Thoracic aorta (tissue), 2 donors: Measurements from ENCODE around the gene MARCHF6. TPM values are rescaled to one million over a fixed set of nuclear protein-coding genes. Genes with fewer than 3 reads are reported as not detected.

Experiments
- ATAC-seq: fragments of 150-250 bp; one replicate; pipeline ENCODE4 v1.8.0; 2017; ENCODE audit warnings: low read depth; ENCODE audit not compliant: insufficient number of reproducible peaks, low FRiP score
- DNase-seq: peaks from one replicate; pipeline ENCODE4 v3.0.0-alpha.2; 2020; ENCODE audit warnings: low spot score
- H3K27ac ChIP-seq, 2 donors: fragments of 200-600 bp; sonication (generic); 1 replicate in 1 of 2; 2 replicates in 1 of 2; pipeline ENCODE4 v1.5.1; 2016; ENCODE audit warnings: mild to moderate bottlenecking in 2 of 2, moderate library complexity in 2 of 2
- H3K27me3 ChIP-seq: fragments of 200-600 bp; sonication (generic); replicated peaks from 2 replicates; pipeline ENCODE4 v1.6.0; 2016; ENCODE audit warnings: mild to moderate bottlenecking; ENCODE audit not compliant: insufficient read depth
- H3K36me3 ChIP-seq: fragments of 200-600 bp; sonication (generic); one replicate; pipeline ENCODE4 v1.5.1; 2016
- H3K4me1 ChIP-seq, 2 donors: fragments of 200-600 bp; sonication (generic); 1 replicate in 1 of 2; 2 replicates in 1 of 2; pipeline versions ENCODE4 v1.5.1 to v1.6.0; 2016; ENCODE audit warnings: low read depth in 2 of 2, mild to moderate bottlenecking in 1 of 2; ENCODE audit not compliant: control insufficient read depth in 1 of 2
- H3K4me3 ChIP-seq: fragments of 200-600 bp; sonication (generic); 2 replicates; pipeline ENCODE4 v1.5.1; 2016; ENCODE audit warnings: mild to moderate bottlenecking
- H3K9me3 ChIP-seq: fragments of 200-600 bp; sonication (generic); 2 replicates; pipeline ENCODE4 v1.5.1; 2016
- total RNA-seq, 2 donors: library from RNA; depleted of rRNA; stranded (reverse); fragments of >200 nt; gene quantifications; one replicate each; pipeline versions ENCODE4 v1.1.0 to v1.2.3, GENCODE V29; 2016
- TF ChIP-seq, protein P1 (sequence below): fragments of 200-600 bp; sonication (generic); IDR thresholded peaks from one replicate; pipeline ENCODE4 v1.5.1; 2019; ENCODE audit warnings: antibody characterized with exemption

MARCHF6 gene
- total RNA-seq, 2 donors from 2014 or later = 86.9 to 95.2 TPM

- ATAC-seq (no peak), DNase-seq (no peak)
- Histone ChIP-seq H3K36me3 (no peaks in the 10 kb centered on the region), H3K27ac (peak overlapping the region; percentile 40 to 54), H3K4me3 (no peak overlapping the region), H3K4me1 (peaks cover 10 to 40% of the 10 kb centered on the region in 2 donors), H3K27me3 (no peaks in the 10 kb centered on the region), H3K9me3 (no peaks in the 10 kb centered on the region)
- TF ChIP-seq, protein P1, sequence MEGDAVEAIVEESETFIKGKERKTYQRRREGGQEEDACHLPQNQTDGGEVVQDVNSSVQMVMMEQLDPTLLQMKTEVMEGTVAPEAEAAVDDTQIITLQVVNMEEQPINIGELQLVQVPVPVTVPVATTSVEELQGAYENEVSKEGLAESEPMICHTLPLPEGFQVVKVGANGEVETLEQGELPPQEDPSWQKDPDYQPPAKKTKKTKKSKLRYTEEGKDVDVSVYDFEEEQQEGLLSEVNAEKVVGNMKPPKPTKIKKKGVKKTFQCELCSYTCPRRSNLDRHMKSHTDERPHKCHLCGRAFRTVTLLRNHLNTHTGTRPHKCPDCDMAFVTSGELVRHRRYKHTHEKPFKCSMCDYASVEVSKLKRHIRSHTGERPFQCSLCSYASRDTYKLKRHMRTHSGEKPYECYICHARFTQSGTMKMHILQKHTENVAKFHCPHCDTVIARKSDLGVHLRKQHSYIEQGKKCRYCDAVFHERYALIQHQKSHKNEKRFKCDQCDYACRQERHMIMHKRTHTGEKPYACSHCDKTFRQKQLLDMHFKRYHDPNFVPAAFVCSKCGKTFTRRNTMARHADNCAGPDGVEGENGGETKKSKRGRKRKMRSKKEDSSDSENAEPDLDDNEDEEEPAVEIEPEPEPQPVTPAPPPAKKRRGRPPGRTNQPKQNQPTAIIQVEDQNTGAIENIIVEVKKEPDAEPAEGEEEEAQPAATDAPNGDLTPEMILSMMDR = no peak
Measured at GRCh38 chr5:10329820-10330481, 23.5 kb upstream of the MARCHF6 start.

- Histone ChIP-seq H3K4me3 (no peak overlapping the region), H3K36me3 (no peaks in the 10 kb centered on the region), H3K27ac (peak overlapping the region; percentile 40 to 54), H3K27me3 (no peaks in the 10 kb centered on the region), H3K4me1 (peaks cover 10 to 39% of the 10 kb centered on the region in 2 donors), H3K9me3 (no peaks in the 10 kb centered on the region)
- TF ChIP-seq, protein P1 = no peak
- ATAC-seq = no peak
- no peak for DNase-seq
Measured at GRCh38 chr5:10330511-10331230, 22.8 kb upstream of the MARCHF6 start.

DNA sequence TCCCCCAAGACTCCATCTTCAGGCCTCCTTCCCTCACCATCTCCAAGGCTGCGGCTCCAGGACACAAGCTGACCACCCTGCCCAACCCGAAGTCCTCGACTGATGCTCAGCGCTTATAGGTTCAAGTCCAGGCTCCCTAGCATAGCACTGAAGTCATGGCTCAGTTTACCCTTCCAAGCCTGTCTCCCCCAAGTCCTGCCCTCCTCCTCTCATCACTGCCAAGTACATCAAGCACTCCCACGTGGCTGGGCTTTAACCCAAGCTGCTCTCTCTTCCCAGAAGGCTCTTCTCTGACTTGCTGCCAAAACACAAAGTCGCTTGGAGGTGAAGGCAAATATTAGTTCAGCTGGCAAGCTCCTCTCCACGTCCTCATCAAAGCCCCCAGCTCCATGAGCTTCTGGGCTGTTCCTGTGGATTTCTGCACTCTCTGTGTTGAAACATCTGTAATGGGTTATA is 22.1 kb upstream of the MARCHF6 start:
- ATAC-seq (no peak), DNase-seq (no peak)
- no peak overlapping the region for H3K4me3 ChIP-seq
- H3K27me3 ChIP-seq = no peaks in the 10 kb centered on the region
- H3K9me3 ChIP-seq = no peaks in the 10 kb centered on the region
- TF ChIP-seq, protein P1 = no peak
- no peaks in the 10 kb centered on the region for H3K36me3 ChIP-seq
- H3K4me1 ChIP-seq = peaks cover 10 to 39% of the 10 kb centered on the region in 2 donors
- H3K27ac ChIP-seq = peak overlapping the region; percentile 40 to 54

- H3K27ac ChIP-seq = no peak overlapping the region
- no peak for DNase-seq
Measured at GRCh38 chr5:10332301-10332700, 21.2 kb upstream of the MARCHF6 start.

More at GRCh38 chr5:10332301-10332700, 21.2 kb upstream of the MARCHF6 start:
- H3K27me3 ChIP-seq = no peaks in the 10 kb centered on the region
- no peaks in the 10 kb centered on the region for H3K9me3 ChIP-seq
- ATAC-seq = no peak
- H3K4me1 ChIP-seq = peaks cover 10 to 39% of the 10 kb centered on the region in 2 donors
- H3K4me3 ChIP-seq = no peak overlapping the region
- TF ChIP-seq, protein P1 = no peak
- no peaks in the 10 kb centered on the region for H3K36me3 ChIP-seq
